GM20431 (cell line): Measurements from ENCODE around the gene NOP9.

Experiments used
- in situ Hi-C: fragments of 300-500 bp; cut with MseI, MboI; formaldehyde crosslinking; loops from one replicate; pipeline ENCODE4 v1.15.0; 2020; ENCODE audit warnings: low sequenced_read_pairs; ENCODE audit not compliant: unreplicated experiment

The NOP9 gene

GRCh38 chr14:24279301-24280186, 20.1 kb upstream of the NOP9 start:
- in situ Hi-C loops, result no loop called here

GRCh38 chr14:24280797-24281460, 18.7 kb upstream of the NOP9 start:
- in situ Hi-C loops, result no loop called here

GRCh38 chr14:24281636-24282035, 18.0 kb upstream of the NOP9 start:
- in situ Hi-C loops, result no loop called here

- in situ Hi-C loops, result no loop called here
Observed at GRCh38 chr14:24282736-24283135, 16.9 kb upstream of the NOP9 start.

GRCh38 chr14:24283796-24284460, 15.7 kb upstream of the NOP9 start:
- in situ Hi-C loops, result no loop called here

GRCh38 chr14:24284501-24285035, 15.1 kb upstream of the NOP9 start:
- in situ Hi-C loops, result no loop called here

GRCh38 chr14:24285351-24285750, 14.3 kb upstream of the NOP9 start:
- in situ Hi-C loops, result no loop called here

- in situ Hi-C loops, result no loop called here
Observed at GRCh38 chr14:24286996-24287395, 12.7 kb upstream of the NOP9 start.

GRCh38 chr14:24289649-24290280, 9.9 kb upstream of the NOP9 start:
- in situ Hi-C loops, result no loop called here

GRCh38 chr14:24290746-24291145, 8.9 kb upstream of the NOP9 start:
- in situ Hi-C loops, result no loop called here

GRCh38 chr14:24291446-24292117, 8.1 kb upstream of the NOP9 start:
- in situ Hi-C loops, result no loop called here

- in situ Hi-C loops, result no loop called here
Observed at GRCh38 chr14:24292118-24292807, 7.4 kb upstream of the NOP9 start.

- in situ Hi-C loops, result no loop called here
Observed at GRCh38 chr14:24293525-24293924, 6.1 kb upstream of the NOP9 start.

GRCh38 chr14:24296341-24297157, 3.1 kb upstream of the NOP9 start:
- in situ Hi-C loops, result no loop called here

- in situ Hi-C loops, result no loop called here
Observed at GRCh38 chr14:24297190-24297964, 2.3 kb upstream of the NOP9 start.

GRCh38 chr14:24298892-24299254, 777 bp upstream of the NOP9 start:
- in situ Hi-C loops, result no loop called here

GRCh38 chr14:24300326-24300980, 803 bp downstream of the NOP9 start:
- in situ Hi-C loops, result no loop called here
